IPS DF 6.9 (cell line): ENCODE results near the gene SH3PXD2B.

Experiments
- DNase-seq: peaks from one replicate; pipeline ENCODE4 v3.0.0-alpha.2; 2013; ENCODE audit warnings: low read depth, low spot score
- H3K27ac ChIP-seq: one replicate; pipeline ENCODE4 v1.5.1; 2013; ENCODE audit warnings: low read length, control low read depth
- H3K27me3 ChIP-seq: 2 replicates; pipeline ENCODE4 v1.6.1; 2013; ENCODE audit warnings: mild to moderate bottlenecking, low read length; ENCODE audit not compliant: control insufficient read depth, insufficient read depth
- H3K36me3 ChIP-seq: 2 replicates; pipeline ENCODE4 v1.6.1; 2013; ENCODE audit warnings: low read length; ENCODE audit not compliant: control insufficient read depth, insufficient read depth
- H3K4me1 ChIP-seq: 2 replicates; pipeline ENCODE4 v1.6.1; 2013; ENCODE audit warnings: low read length; ENCODE audit not compliant: control insufficient read depth, insufficient read depth
- H3K4me3 ChIP-seq: 2 replicates; pipeline ENCODE4 v1.5.1; 2013; ENCODE audit warnings: mild to moderate bottlenecking, low read length
- H3K9me3 ChIP-seq: 2 replicates; pipeline ENCODE4 v1.6.1; 2013; ENCODE audit warnings: low read length, inconsistent platforms; ENCODE audit not compliant: control insufficient read depth, insufficient read depth
- WGBS: extraction: QIAGEN DNeasy Blood & Tissue Kit; methylation state at CpG from one replicate; pipeline ENCODE4 v1.1.7; 2013; ENCODE audit warnings: mixed read lengths, missing lambda C conversion rate; ENCODE audit not compliant: insufficient read length, insufficient coverage; 5-methylcytosine and 5-hydroxymethylcytosine counted together

Gene SH3PXD2B

DNA sequence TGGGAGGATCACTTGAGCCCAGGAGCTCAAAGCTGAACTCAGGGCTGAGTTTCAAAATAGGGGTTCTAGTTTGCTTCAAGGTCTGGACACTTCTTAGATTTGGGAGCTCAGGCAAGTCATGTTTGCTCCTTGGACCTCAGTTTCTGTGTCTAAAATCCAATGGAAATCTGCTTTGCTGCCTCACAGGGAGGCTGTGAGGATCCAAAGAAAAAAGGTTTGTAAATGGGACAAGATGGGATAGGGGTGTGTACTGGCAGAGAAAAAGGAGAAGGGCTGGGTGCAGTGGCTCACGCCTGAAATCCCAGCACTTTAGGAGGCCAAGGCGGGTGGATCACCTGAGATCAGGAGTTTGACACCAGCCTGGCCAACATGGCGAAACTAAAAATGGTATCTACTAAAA lies 39.6 kb upstream of the SH3PXD2B start:
- no peaks in the 10 kb centered on the region for H3K27me3 ChIP-seq
- H3K36me3 ChIP-seq = no peaks in the 10 kb centered on the region
- no peaks in the 10 kb centered on the region for H3K9me3 ChIP-seq
- H3K4me3 ChIP-seq = no peak overlapping the region
- WGBS = no CpG with 5 or more reads among the region's 3 CpGs
- DNase-seq = no peak
- no peak overlapping the region for H3K27ac ChIP-seq
- no peaks in the 10 kb centered on the region for H3K4me1 ChIP-seq

DNA sequence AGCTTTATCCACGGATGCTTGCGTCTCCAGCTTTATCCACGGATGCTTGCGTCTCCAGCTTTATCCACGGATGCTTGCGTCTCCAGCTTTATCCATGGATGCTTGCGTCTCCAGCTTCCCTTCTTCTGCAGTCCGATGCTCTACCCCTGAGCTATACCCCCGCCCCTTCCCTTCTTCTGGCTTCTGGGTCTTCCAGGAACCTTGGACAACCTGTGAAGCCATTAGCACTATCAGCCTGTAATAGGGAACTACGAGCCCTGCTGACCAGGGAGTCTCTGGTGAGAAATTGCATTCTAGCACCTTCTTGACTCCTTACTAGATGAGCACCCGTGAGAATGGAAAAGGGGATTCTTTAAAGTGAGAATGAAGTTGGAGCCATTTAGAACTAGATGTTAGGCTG lies 39.1 kb upstream of the SH3PXD2B start:
- Histone ChIP-seq H3K36me3 (no peaks in the 10 kb centered on the region), H3K27me3 (no peaks in the 10 kb centered on the region), H3K9me3 (no peaks in the 10 kb centered on the region), H3K4me3 (no peak overlapping the region), H3K27ac (no peak overlapping the region), H3K4me1 (no peaks in the 10 kb centered on the region)
- DNase-seq = no peak
- no CpG with 5 or more reads among the region's 11 CpGs for WGBS

DNA sequence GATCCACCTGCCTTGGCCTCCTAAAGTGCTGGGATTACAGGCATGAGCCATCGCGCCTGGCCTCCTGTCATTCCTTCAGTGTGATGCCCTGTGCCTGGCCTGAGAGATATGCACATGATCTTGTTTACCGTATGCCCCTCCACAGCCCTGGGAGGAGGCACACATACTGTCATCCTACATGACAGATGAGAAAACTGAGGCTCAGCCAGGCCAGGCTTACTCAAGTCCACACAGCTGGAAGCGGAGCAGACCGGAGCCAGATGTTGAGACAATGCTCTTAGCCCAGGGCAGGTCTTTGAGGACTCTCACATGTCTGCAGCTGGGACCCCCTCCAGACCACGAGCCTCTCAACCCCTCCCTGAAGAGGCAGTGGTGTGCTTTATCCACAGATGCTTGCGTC lies 38.7 kb upstream of the SH3PXD2B start:
- DNase-seq = no peak
- Histone ChIP-seq H3K9me3 (no peaks in the 10 kb centered on the region), H3K4me3 (no peak overlapping the region), H3K27ac (no peak overlapping the region), H3K36me3 (no peaks in the 10 kb centered on the region), H3K27me3 (no peaks in the 10 kb centered on the region), H3K4me1 (no peaks in the 10 kb centered on the region)
- no CpG with 5 or more reads among the region's 7 CpGs for WGBS

DNA sequence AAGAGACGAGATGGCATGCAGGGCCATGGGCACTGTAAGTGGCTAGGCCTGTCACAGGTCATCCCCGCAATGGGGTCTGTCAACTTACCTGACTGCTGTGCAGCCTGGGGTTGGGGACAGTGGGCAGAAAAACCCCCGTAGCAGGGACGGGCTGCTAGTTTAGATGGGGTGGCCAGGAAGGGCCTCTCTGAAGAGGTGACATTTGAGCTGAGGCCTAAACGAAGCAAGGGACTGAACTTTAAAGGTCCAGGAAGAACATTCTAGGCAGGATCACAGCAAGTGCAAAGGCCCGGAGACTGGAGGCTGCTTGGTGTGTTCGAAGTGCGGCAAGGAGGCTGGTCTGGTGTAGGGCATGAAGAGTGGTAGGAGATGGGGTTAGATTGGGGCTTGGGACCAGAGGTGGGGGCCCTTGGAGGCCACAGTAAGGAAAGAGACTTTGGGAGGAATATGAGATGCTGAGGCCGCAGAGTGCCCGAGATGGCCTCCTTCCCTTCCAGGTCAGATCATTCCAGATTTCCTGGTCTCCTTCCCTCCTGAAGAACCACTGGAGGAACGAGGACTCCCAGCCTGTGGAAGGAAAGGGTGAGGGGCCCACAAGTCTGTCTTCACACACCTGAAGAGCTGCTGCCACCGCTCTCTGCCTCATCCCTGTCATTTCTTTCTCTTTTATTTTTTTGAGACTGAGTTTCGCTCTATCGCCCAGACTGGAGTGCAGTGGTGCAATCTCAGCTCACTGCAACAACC lies 37.9 kb upstream of the SH3PXD2B start:
- no CpG with 5 or more reads among the region's 14 CpGs for WGBS
- no peaks in the 10 kb centered on the region for H3K9me3 ChIP-seq
- no peaks in the 10 kb centered on the region for H3K36me3 ChIP-seq
- H3K4me1 ChIP-seq = no peaks in the 10 kb centered on the region
- DNase-seq = no peak
- no peak overlapping the region for H3K4me3 ChIP-seq
- no peaks in the 10 kb centered on the region for H3K27me3 ChIP-seq
- no peak overlapping the region for H3K27ac ChIP-seq

DNA sequence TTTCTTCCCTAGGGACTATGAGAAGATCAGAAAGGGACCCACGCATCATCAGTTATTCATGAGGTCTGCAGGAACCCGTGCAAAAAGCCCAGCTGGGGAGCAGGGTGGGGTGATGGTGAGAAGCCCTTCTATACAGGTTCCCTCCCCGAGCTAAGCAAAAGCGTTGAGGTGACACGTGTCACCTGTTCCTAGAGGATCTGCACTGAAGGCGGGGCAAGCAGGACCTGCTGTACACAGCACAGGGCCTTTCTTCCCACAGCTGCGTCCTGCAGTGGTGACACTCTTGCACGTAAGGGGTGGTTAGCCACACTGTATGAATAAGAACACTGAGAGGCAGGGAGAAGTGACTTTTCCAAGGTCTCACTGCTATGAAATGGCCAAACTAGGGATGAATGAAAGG lies 37.2 kb upstream of the SH3PXD2B start:
- Histone ChIP-seq H3K9me3 (no peaks in the 10 kb centered on the region), H3K4me1 (no peaks in the 10 kb centered on the region), H3K27me3 (no peaks in the 10 kb centered on the region), H3K36me3 (no peaks in the 10 kb centered on the region), H3K27ac (no peak overlapping the region), H3K4me3 (no peak overlapping the region)
- WGBS = no CpG with 5 or more reads among the region's 8 CpGs
- DNase-seq = no peak

DNA sequence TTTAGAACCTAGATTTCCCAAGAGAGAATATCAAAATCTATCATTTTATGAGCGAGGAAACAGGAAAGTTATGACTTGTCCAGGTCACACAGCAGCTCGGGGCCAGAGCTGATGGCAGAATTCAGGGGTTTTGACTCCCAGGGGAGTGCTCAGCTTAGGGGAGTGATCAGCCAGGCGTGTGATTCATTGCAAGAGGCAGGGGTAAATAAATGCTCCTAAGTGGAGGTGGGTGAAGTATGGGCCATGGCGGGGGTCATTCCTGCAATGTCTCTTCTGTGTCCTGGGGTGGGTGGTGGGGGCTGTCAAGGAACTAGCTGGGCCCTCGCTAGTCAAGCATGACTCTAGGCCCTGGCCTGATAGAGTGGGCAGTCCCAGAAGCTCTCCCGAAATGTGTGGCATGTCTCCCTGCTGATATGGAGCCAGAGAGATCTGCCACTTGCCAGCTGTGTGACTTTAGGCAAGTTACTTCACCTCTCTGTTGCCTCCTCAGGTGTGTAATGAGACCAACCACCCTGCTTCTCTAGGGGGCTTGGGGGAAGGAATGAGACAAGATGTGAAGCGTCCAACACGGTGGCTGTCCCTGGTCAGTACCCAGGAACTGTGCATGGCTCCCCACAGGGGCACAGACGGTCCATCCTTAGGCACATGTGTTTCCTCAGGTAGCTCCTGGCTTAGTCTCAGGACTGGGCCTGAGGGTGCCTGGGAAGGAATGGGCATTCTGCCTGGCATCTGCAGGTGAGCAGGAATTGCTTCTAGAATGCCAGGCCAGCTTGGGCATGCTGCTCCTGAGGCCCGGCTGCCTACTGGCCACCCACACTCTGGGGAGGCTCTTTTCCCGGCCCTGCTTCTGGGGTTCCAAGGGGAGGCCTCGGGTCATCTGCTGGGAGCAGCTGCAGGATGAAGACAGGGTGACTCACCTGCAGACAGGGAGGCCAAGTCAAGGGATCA lies 36.5 kb upstream of the SH3PXD2B start:
- Histone ChIP-seq H3K27ac (no peak overlapping the region), H3K4me1 (no peaks in the 10 kb centered on the region), H3K4me3 (no peak overlapping the region), H3K9me3 (no peaks in the 10 kb centered on the region), H3K36me3 (no peaks in the 10 kb centered on the region), H3K27me3 (no peaks in the 10 kb centered on the region)
- no CpG with 5 or more reads among the region's 12 CpGs for WGBS
- no peak for DNase-seq

DNA sequence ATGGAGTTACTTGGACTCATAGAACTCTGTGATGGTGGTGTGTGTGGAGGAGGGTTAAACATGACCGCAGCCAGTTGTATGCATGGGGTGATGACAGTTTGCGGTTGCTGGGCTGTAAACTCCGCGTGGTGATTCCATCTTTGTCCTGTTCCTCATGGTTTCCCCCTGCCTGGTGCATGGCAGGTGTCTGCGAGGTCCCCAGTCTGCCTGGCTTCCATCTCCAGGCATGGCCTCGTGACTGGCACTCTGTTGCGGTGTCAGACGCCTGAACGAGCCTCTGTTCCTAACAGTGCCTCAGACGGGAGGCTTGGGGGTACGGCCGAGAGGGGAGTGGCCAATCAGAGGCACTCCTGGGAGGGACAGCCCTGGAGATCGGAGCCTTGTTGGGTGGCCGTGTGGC lies 33.9 kb upstream of the SH3PXD2B start:
- no CpG with 5 or more reads among the region's 14 CpGs for WGBS

DNA sequence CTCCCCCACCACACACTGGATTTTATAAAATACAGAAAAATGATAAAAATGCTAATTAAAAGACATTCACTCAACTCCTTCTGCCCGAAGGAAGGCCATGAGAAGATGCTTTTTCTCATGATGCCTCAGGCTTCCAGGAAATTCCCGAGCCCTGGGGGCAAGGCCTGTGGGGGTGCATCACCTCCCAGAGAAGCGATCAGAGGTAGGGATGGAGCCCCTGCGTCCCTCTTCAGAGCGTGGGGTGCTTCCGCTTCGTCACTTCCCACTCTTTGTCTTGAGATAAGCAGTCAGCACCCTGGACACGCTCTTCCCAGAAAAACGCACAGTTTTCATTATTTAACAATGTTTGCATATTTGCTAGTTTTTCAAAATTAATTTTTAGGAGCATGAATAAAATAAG lies 33.3 kb upstream of the SH3PXD2B start:
- no peaks in the 10 kb centered on the region for H3K27me3 ChIP-seq
- H3K4me1 ChIP-seq = 0 out of 2 replicates have a peak, but pooled peaks cover 2% of the 10 kb centered on the region
- H3K4me3 ChIP-seq = no peak overlapping the region
- WGBS = no CpG with 5 or more reads among the region's 9 CpGs
- no peaks in the 10 kb centered on the region for H3K36me3 ChIP-seq
- H3K27ac ChIP-seq = no peak overlapping the region
- DNase-seq = no peak
- H3K9me3 ChIP-seq = no peaks in the 10 kb centered on the region

More for the DNA sequence above, 33.9 kb upstream of the SH3PXD2B start:
- no peak overlapping the region for H3K27ac ChIP-seq
- H3K27me3 ChIP-seq = no peaks in the 10 kb centered on the region
- H3K4me3 ChIP-seq = no peak overlapping the region
- no peaks in the 10 kb centered on the region for H3K9me3 ChIP-seq
- H3K36me3 ChIP-seq = no peaks in the 10 kb centered on the region
- DNase-seq = no peak
- 0 out of 2 replicates have a peak, but pooled peaks cover 2% of the 10 kb centered on the region for H3K4me1 ChIP-seq

DNA sequence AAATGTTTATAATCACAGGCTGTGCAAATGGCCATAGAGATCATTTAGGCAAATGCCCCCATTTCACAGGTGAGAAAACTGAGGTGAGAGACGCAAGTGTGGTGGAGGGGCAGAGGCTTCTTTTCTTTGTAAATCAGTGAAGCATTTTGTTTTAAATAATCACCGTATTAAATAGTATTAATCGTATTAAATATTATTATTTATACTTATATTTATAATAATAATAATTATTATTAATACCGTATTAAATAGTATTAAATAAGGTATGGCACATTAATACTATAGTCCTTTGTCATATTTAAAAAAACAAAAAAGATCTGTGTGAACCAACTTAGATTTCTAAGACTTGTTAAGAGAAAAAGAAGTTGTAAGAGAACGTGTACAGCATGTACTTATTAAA lies 32.6 kb upstream of the SH3PXD2B start:
- H3K4me1 ChIP-seq = 0 out of 2 replicates have a peak, but pooled peaks cover 2% of the 10 kb centered on the region
- no peaks in the 10 kb centered on the region for H3K27me3 ChIP-seq
- DNase-seq = no peak
- no peak overlapping the region for H3K27ac ChIP-seq
- H3K9me3 ChIP-seq = no peaks in the 10 kb centered on the region
- no peak overlapping the region for H3K4me3 ChIP-seq
- no peaks in the 10 kb centered on the region for H3K36me3 ChIP-seq
- WGBS = no CpG with 5 or more reads among the region's 5 CpGs

DNA sequence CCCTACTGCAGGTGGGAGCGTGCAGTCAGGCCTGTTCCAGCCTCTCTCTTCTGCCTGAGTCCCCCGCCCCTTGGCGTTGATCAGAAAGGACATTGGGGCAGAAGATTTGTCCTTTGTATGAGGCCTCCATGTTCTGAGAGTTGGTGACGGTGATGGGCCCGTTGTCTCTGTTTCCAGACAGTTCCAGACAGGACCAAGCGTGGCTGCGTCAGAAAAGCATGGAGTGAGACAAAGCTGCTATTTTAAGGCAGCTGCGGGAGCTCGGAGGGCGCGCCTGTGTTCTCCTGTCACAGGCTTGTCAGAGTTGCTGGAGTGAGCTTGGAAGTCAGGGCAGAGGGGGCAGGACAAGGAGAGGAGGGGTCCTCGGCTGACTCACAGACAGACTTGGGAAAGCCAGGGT lies 32.1 kb upstream of the SH3PXD2B start:
- no CpG with 5 or more reads among the region's 12 CpGs for WGBS
- H3K9me3 ChIP-seq = no peaks in the 10 kb centered on the region

More for the DNA sequence above, 32.1 kb upstream of the SH3PXD2B start:
- Histone ChIP-seq H3K4me3 (no peak overlapping the region), H3K27me3 (no peaks in the 10 kb centered on the region), H3K27ac (no peak overlapping the region), H3K4me1 (0 out of 2 replicates have a peak, but pooled peaks cover 2% of the 10 kb centered on the region), H3K36me3 (no peaks in the 10 kb centered on the region)
- no peak for DNase-seq
